ENCODE data around the gene DUOX1.

Gene DUOX1

GRCh38 chr15:45180201-45180600 lies 50.4 kb downstream of the DUOX1 start:
- Histone ChIP-seq H3K4me3 (ENCODE audit: low read length, poor library complexity, severe bottlenecking) (peak overlapping the region; percentile 88), H3K9me2 (replicated peaks; ENCODE audit: low read depth, low read length) (no peaks in the 10 kb centered on the region), H3K79me2 (ENCODE audit: insufficient read depth, low read length) (peaks cover 86% of the 10 kb centered on the region), H3K36me3 (ENCODE audit: insufficient read depth, low read length) (peaks cover 23% of the 10 kb centered on the region; the same call in 1 of the 2 replicates), H3K4me2 (ENCODE audit: low read depth, low read length, poor library complexity, severe bottlenecking) (peak overlapping the region; percentile 99), H3F3A (ENCODE audit: low read depth) (peaks cover 4% of the 10 kb centered on the region; the same call in 1 of the 2 replicates), H3K27me3 (ENCODE audit: insufficient read depth, low read length, poor library complexity, severe bottlenecking) (no peaks in the 10 kb centered on the region), H3K9ac (ENCODE audit: low read depth, low read length, poor library complexity, severe bottlenecking) (peak overlapping the region; percentile 80), H2AFZ (ENCODE audit: low read length) (no peak overlapping the region), H3K4me1 (ENCODE audit: insufficient read depth, low read length, poor library complexity, severe bottlenecking) (peaks cover 63% of the 10 kb centered on the region), H4K20me1 (ENCODE audit: insufficient read depth, low read length, poor library complexity, severe bottlenecking) (peaks cover 10% of the 10 kb centered on the region), H3K9me3 (ENCODE audit: insufficient read depth, low read depth, low read length) (no peaks in the 10 kb centered on the region)
- TF ChIP-seq CTCF (conservative IDR thresholded peaks at IDR 0.05; ENCODE audit: low read length) (0 out of 2 replicates have a peak, but pooled peaks have one; percentile 11), EZH2phosphoT487 (IDR thresholded peaks at IDR 0.05; ENCODE audit: borderline replicate concordance) (no peak)

GRCh38 chr15:45180648-45181436 lies 51.0 kb downstream of the DUOX1 start:
- Histone ChIP-seq H3K4me1 (ENCODE audit: insufficient read depth, low read length, poor library complexity, severe bottlenecking) (peaks cover 69% of the 10 kb centered on the region), H3K36me3 (ENCODE audit: insufficient read depth, low read length) (peaks cover 23% of the 10 kb centered on the region; the same call in 1 of the 2 replicates), H3K4me3 (ENCODE audit: low read length, poor library complexity, severe bottlenecking) (peak overlapping the region; percentile 88), H3F3A (ENCODE audit: low read depth) (peaks cover 4% of the 10 kb centered on the region; the same call in 1 of the 2 replicates), H3K4me2 (ENCODE audit: low read depth, low read length, poor library complexity, severe bottlenecking) (peak overlapping the region; percentile 99), H3K9me2 (replicated peaks; ENCODE audit: low read depth, low read length) (no peaks in the 10 kb centered on the region), H3K9me3 (ENCODE audit: insufficient read depth, low read depth, low read length) (no peaks in the 10 kb centered on the region), H2AFZ (ENCODE audit: low read length) (no peak overlapping the region), H3K27me3 (ENCODE audit: insufficient read depth, low read length, poor library complexity, severe bottlenecking) (no peaks in the 10 kb centered on the region), H4K20me1 (ENCODE audit: insufficient read depth, low read length, poor library complexity, severe bottlenecking) (peaks cover 16% of the 10 kb centered on the region), H3K79me2 (ENCODE audit: insufficient read depth, low read length) (peaks cover 92% of the 10 kb centered on the region), H3K9ac (ENCODE audit: low read depth, low read length, poor library complexity, severe bottlenecking) (peak overlapping the region; percentile 80)
- TF ChIP-seq CTCF (conservative IDR thresholded peaks at IDR 0.05; ENCODE audit: low read length) (no peak), EZH2phosphoT487 (IDR thresholded peaks at IDR 0.05; ENCODE audit: borderline replicate concordance) (no peak)

- H3K4me2 ChIP-seq (ENCODE audit: low read depth, low read length, poor library complexity, severe bottlenecking): peak overlapping the region; percentile 99
- H3K27me3 ChIP-seq (ENCODE audit: insufficient read depth, low read length, poor library complexity, severe bottlenecking): no peaks in the 10 kb centered on the region
- peaks cover 78% of the 10 kb centered on the region for H3K4me1 ChIP-seq (ENCODE audit: insufficient read depth, low read length, poor library complexity, severe bottlenecking)
- H3K36me3 ChIP-seq (ENCODE audit: insufficient read depth, low read length): peaks cover 16% of the 10 kb centered on the region; the same call in 1 of the 2 replicates
- H2AFZ ChIP-seq (ENCODE audit: low read length): no peak overlapping the region
- H4K20me1 ChIP-seq (ENCODE audit: insufficient read depth, low read length, poor library complexity, severe bottlenecking): peaks cover 24% of the 10 kb centered on the region
- peak overlapping the region; percentile 80 for H3K9ac ChIP-seq (ENCODE audit: low read depth, low read length, poor library complexity, severe bottlenecking)
- H3K9me3 ChIP-seq (ENCODE audit: insufficient read depth, low read depth, low read length): no peaks in the 10 kb centered on the region
- no peaks in the 10 kb centered on the region for H3K9me2 ChIP-seq (replicated peaks; ENCODE audit: low read depth, low read length)
- peaks cover 4% of the 10 kb centered on the region; the same call in 1 of the 2 replicates for H3F3A ChIP-seq (ENCODE audit: low read depth)
- H3K79me2 ChIP-seq (ENCODE audit: insufficient read depth, low read length): peaks cover 95% of the 10 kb centered on the region
- H3K4me3 ChIP-seq (ENCODE audit: low read length, poor library complexity, severe bottlenecking): peak overlapping the region; percentile 88
- TF ChIP-seq EZH2phosphoT487 (IDR thresholded peaks at IDR 0.05; ENCODE audit: borderline replicate concordance) (no peak), CTCF (conservative IDR thresholded peaks at IDR 0.05; ENCODE audit: low read length) (no peak)
Observed at GRCh38 chr15:45181491-45182285, 51.9 kb downstream of the DUOX1 start.
